Gastroesophageal sphincter (tissue), 4 donors: ENCODE data around the gene NFATC3. TPM values are rescaled to one million over a fixed set of nuclear protein-coding genes. Genes with fewer than 3 reads are reported as not detected.

ENCODE experiments used
- ATAC-seq: fragments of 150-250 bp; one replicate; pipeline ENCODE4 v1.9.1; 2016; ENCODE audit warnings: mild to moderate bottlenecking, moderate library complexity
- H3K27ac ChIP-seq, 4 donors: fragments of 200-600 bp; sonication (generic) in 3 of 4; 1 replicate in 3 of 4; 2 replicates in 1 of 4; pipeline ENCODE4 v1.5.1; 2016 to 2019
- H3K27me3 ChIP-seq: fragments of 200-600 bp; sonication (generic); one replicate; pipeline ENCODE4 v1.5.1; 2019
- H3K36me3 ChIP-seq, 2 donors: fragments of 200-600 bp; sonication (generic); one replicate each; pipeline ENCODE4 v1.5.1; 2019; ENCODE audit warnings: control low read depth in 1 of 2
- H3K4me1 ChIP-seq, 3 donors: fragments of 200-600 bp; sonication (generic); 1 replicate in 2 of 3; 2 replicates in 1 of 3; pipeline ENCODE4 v1.5.1; 2016 to 2019; ENCODE audit warnings: control low read depth in 2 of 3
- H3K4me3 ChIP-seq, 2 donors: fragments of 200-600 bp; sonication (generic); one replicate each; pipeline ENCODE4 v1.5.1; 2019; ENCODE audit warnings: mild to moderate bottlenecking in 1 of 2, moderate library complexity in 1 of 2
- H3K9me3 ChIP-seq, 3 donors: fragments of 200-600 bp; sonication (generic); one replicate each; pipeline ENCODE4 v1.5.1; 2017 to 2019; ENCODE audit warnings: control low read depth in 2 of 3
- CTCF ChIP-seq, 4 experiments: fragments of 200-600 bp in 2 of 4; fragments of 450-650 bp in 2 of 4; sonication (generic) in 1 of 4; IDR thresholded peaks; one replicate each; pipeline ENCODE4 v1.5.1; 2017 to 2019; ENCODE audit warnings: antibody characterized with exemption in 4 of 4, mild to moderate bottlenecking in 2 of 4, moderate library complexity in 2 of 4
- EP300 ChIP-seq: sonication (generic); formaldehyde crosslinking; IDR thresholded peaks from one replicate; pipeline ENCODE4 v1.6.1; 2017; ENCODE audit warnings: antibody characterized with exemption, mild to moderate bottlenecking
- POLR2A ChIP-seq, 2 donors: fragments of 450-650 bp; IDR thresholded peaks; one replicate each; pipeline ENCODE4 v1.6.1; 2017; ENCODE audit warnings: antibody characterized with exemption in 2 of 2, mild to moderate bottlenecking in 2 of 2, moderate library complexity in 1 of 2
- POLR2AphosphoS5 ChIP-seq: sonication (generic); formaldehyde crosslinking; IDR thresholded peaks from one replicate; pipeline ENCODE4 v1.6.1; 2017; ENCODE audit warnings: antibody characterized with exemption
- WGBS, 2 donors: methylation state at CpG; one replicate each; pipeline ENCODE4 v1.1.5; 2018; ENCODE audit warnings: low coverage in 1 of 2; 5-methylcytosine and 5-hydroxymethylcytosine counted together
- total RNA-seq, 4 donors: library from RNA; depleted of rRNA; stranded (reverse); fragments of >200 nt; gene quantifications; one replicate each; pipeline ENCODE4 v1.1.0, GENCODE V29; 2016

The NFATC3 gene
- total RNA-seq, 4 donors from 2014 or later, result 42.4 to 50.6 (median 49.3) TPM

GRCh38 chr16:68202091-68202519 is 116.9 kb downstream of the NFATC3 start:
- Histone ChIP-seq H3K27ac (no peak overlapping the region), H3K27me3 (no peaks in the 10 kb centered on the region), H3K36me3 (peaks cover 0 to 8% of the 10 kb centered on the region in 2 donors), H3K4me1 (peaks cover 0 to 13% (median 0%) of the 10 kb centered on the region in 3 donors), H3K4me3 (no peak overlapping the region), H3K9me3 (no peaks in the 10 kb centered on the region)
- TF ChIP-seq POLR2AphosphoS5 (no peak), POLR2A (IDR thresholded peaks at IDR 0.05) (no peak), EP300 (no peak), CTCF (IDR thresholded peaks at IDR 0.05) (no peak)
- no peak for ATAC-seq

GRCh38 chr16:68206245-68206644 is 121.1 kb downstream of the NFATC3 start:
- WGBS, 2 donors, result 78 to 87% methylated on average over 2 of the region's 2 CpGs
- Histone ChIP-seq H3K27ac (no peak overlapping the region), H3K9me3 (no peaks in the 10 kb centered on the region), H3K36me3 (peaks cover 0 to 8% of the 10 kb centered on the region in 2 donors), H3K4me1 (peaks cover 0 to 2% (median 0%) of the 10 kb centered on the region in 3 donors), H3K27me3 (no peaks in the 10 kb centered on the region), H3K4me3 (no peak overlapping the region)
- TF ChIP-seq POLR2A (IDR thresholded peaks at IDR 0.05), result no peak
- TF ChIP-seq POLR2AphosphoS5, result no peak
- TF ChIP-seq EP300, result no peak
- TF ChIP-seq CTCF (IDR thresholded peaks at IDR 0.05), result no peak
- ATAC-seq, result no peak

GRCh38 chr16:68214726-68215125 is 129.6 kb downstream of the NFATC3 start:
- Histone ChIP-seq H3K36me3 (peaks cover 0 to 6% of the 10 kb centered on the region in 2 donors), H3K4me1 (no peaks in the 10 kb centered on the region), H3K4me3 (no peak overlapping the region), H3K9me3 (no peaks in the 10 kb centered on the region), H3K27ac (no peak overlapping the region), H3K27me3 (no peaks in the 10 kb centered on the region)
- WGBS, 2 donors, result 65 to 67% methylated on average over 1 to 3 of the region's 3 CpGs
- ATAC-seq, result no peak
- TF ChIP-seq CTCF (IDR thresholded peaks at IDR 0.05), result no peak
- TF ChIP-seq EP300, result no peak
- TF ChIP-seq POLR2A (IDR thresholded peaks at IDR 0.05), result no peak
- no peak for TF ChIP-seq POLR2AphosphoS5

GRCh38 chr16:68215302-68215701 is 130.1 kb downstream of the NFATC3 start:
- Histone ChIP-seq H3K36me3 (peaks cover 0 to 6% of the 10 kb centered on the region in 2 donors), H3K4me1 (no peaks in the 10 kb centered on the region), H3K4me3 (no peak overlapping the region), H3K27ac (no peak overlapping the region), H3K9me3 (no peaks in the 10 kb centered on the region), H3K27me3 (no peaks in the 10 kb centered on the region)
- TF ChIP-seq EP300 (no peak), CTCF (IDR thresholded peaks at IDR 0.05) (no peak), POLR2AphosphoS5 (no peak), POLR2A (IDR thresholded peaks at IDR 0.05) (no peak)
- WGBS, 2 donors, result 87% methylated on average over 1 of the region's 1 CpG; no CpG with 5 or more reads in 1 of the 2 donors
- ATAC-seq, result no peak

- no peak overlapping the region for H3K27ac ChIP-seq
- no peak for TF ChIP-seq EP300
- no peak for TF ChIP-seq POLR2AphosphoS5
- no peak for TF ChIP-seq POLR2A (IDR thresholded peaks at IDR 0.05)
- no peak for TF ChIP-seq CTCF (IDR thresholded peaks at IDR 0.05)
- H3K9me3 ChIP-seq, result no peaks in the 10 kb centered on the region
- no peak overlapping the region for H3K4me3 ChIP-seq
- no peak for ATAC-seq
- 88 to 92% methylated on average over 2 to 3 of the region's 3 CpGs for WGBS, 2 donors
- no peaks in the 10 kb centered on the region for H3K4me1 ChIP-seq
- no peaks in the 10 kb centered on the region for H3K27me3 ChIP-seq
- peaks cover 0 to 6% of the 10 kb centered on the region in 2 donors for H3K36me3 ChIP-seq
Observed at GRCh38 chr16:68216240-68216639, 131.1 kb downstream of the NFATC3 start.
